C4-2B (cell line): ENCODE measurements around the gene PRM1.

Experiments
- H3K27ac ChIP-seq: fragments of 450-650 bp; 2 replicates; pipeline ENCODE4 v1.5.1; 2017
- CTCF ChIP-seq: fragments of 450-650 bp; conservative IDR thresholded peaks from 2 replicates; pipeline ENCODE4 v1.5.1; 2017; ENCODE audit warnings: mild to moderate bottlenecking
- ZFX ChIP-seq: fragments of 450-650 bp; IDR thresholded peaks from 2 replicates; pipeline ENCODE4 v1.6.1; 2017

Gene PRM1

GRCh38 chr16:11264155-11264832 is 16.8 kb downstream of the PRM1 start:
- TF ChIP-seq CTCF (no peak), ZFX (no peak)

DNA sequence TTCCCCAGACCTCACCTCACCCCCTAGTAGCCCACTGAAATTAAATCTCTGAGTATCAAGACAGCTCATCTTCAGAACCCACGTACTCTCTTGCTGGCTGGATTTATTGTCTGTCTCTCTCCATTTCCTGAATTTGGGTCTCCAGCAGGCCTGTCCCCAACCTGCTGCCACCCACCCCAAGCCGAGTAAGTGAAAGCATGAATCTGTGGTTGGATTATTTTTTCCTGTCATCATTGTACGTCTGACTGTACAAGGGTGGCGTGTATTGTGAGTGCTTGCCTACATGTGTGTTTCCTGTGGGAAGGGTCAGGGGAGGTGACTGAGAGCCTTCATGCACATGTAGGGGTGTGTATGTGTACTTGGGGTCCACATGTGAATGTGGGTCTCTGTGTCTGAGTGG is 17.4 kb downstream of the PRM1 start:
- no peak overlapping the region for H3K27ac ChIP-seq

More at GRCh38 chr16:11264155-11264832, 16.8 kb downstream of the PRM1 start:
- H3K27ac ChIP-seq = no peak overlapping the region

GRCh38 chr16:11262915-11263314 is 18.2 kb downstream of the PRM1 start:
- H3K27ac ChIP-seq = no peak overlapping the region
- TF ChIP-seq CTCF (no peak), ZFX (no peak)

More for the DNA sequence above, 17.4 kb downstream of the PRM1 start:
- TF ChIP-seq ZFX (no peak), CTCF (no peak)

- TF ChIP-seq ZFX (no peak), CTCF (no peak)
- no peak overlapping the region for H3K27ac ChIP-seq
Measured at GRCh38 chr16:11260596-11260966, 20.5 kb downstream of the PRM1 start.

DNA sequence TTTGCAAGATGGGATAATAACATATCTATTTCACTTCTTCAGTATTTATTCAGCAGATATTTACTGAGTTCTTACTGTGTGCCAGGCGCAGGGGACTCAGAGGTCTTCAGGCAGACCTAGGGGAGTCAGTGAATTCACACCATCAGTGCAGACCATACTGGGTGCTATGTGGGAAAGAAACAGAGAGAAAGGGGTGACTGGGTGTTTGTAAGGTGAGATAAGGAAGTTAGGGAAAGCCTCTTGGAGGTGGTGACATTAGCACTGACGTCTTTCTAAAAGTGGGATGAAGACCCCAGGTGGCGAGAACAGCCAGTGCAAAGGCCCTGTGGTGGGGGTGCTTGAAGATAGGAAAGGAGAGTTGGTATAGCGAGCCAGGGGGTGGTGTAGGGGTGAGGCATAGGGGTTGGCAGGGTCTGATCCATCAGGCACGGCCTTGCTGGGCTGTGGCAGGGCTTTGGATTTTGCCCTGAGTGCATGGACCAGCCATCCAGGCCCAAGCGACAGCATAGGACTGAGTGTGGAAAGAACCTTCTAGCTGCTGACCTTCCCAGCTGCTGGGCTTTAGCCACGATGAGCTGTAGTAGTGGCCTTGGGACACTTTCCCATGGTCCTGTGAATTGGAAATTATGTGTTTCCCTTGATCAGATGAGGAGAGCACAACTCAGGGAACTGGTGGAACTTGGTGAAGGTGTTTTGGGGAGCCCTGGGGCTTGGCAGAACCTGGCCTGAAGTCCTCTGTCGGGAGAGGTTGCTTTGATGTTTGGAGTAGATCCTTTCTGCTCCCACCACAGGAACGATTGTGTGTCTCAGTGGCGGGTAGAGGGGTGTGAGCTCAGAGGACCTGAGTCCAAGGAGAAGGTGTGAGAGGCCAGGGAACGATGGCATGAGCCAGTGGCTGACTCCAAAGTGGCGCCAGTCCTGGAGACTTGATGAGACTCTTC is 21.2 kb downstream of the PRM1 start:
- no peak overlapping the region for H3K27ac ChIP-seq

GRCh38 chr16:11258553-11259492 is 22.3 kb downstream of the PRM1 start:
- TF ChIP-seq ZFX (no peak), CTCF (no peak)
- H3K27ac ChIP-seq = no peak overlapping the region

More for the DNA sequence above, 21.2 kb downstream of the PRM1 start:
- TF ChIP-seq CTCF (no peak), ZFX (no peak)
